SK-N-MC (cell line): ENCODE results near the gene TBL1Y.

Source experiments
- DNase-seq: peaks from one replicate; pipeline ENCODE4 v3.0.0-alpha.2; 2011; ENCODE audit warnings: low read depth, low spot score
- H3K27ac ChIP-seq: fragments of 200-600 bp; sonication (generic); 2 replicates; pipeline ENCODE4 v1.5.1; 2016; ENCODE audit warnings: mixed run types
- H3K36me3 ChIP-seq: fragments of 200-600 bp; sonication (generic); 2 replicates; pipeline ENCODE4 v1.6.1; 2017; ENCODE audit warnings: antibody characterized with exemption, low read length, mixed read lengths; ENCODE audit not compliant: insufficient read depth
- H3K4me3 ChIP-seq: fragments of 200-600 bp; sonication (generic); 2 replicates; pipeline ENCODE4 v1.5.1; 2016
- H3K9ac ChIP-seq: fragments of 200-600 bp; sonication (generic); 2 replicates; pipeline ENCODE4 v1.8.0; 2017; ENCODE audit warnings: mixed run types, mixed read lengths; ENCODE audit not compliant: insufficient read length
- H3K9me3 ChIP-seq: fragments of 200-600 bp; sonication (generic); 2 replicates; pipeline ENCODE4 v1.6.1; 2017; ENCODE audit warnings: low read depth, mild to moderate bottlenecking, antibody characterized with exemption, low read length, moderate library complexity, mixed read lengths
- EZH2 ChIP-seq: fragments of 200-600 bp; sonication (generic); IDR thresholded peaks from one replicate; pipeline ENCODE4 v1.6.1; 2017; ENCODE audit warnings: antibody characterized with exemption
- FOXP2 ChIP-seq: optimal IDR thresholded peaks from 2 replicates; pipeline ENCODE3; 2011; ENCODE audit warnings: mild to moderate bottlenecking, moderate library complexity; ENCODE audit not compliant: insufficient read depth; ENCODE audit errors: extremely low read length, control extremely low read depth
- POLR2AphosphoS5 ChIP-seq: IDR thresholded peaks from 2 replicates; pipeline ENCODE4 v1.6.1; 2012; ENCODE audit warnings: mild to moderate bottlenecking, low read depth, low read length, borderline replicate concordance

TBL1Y gene

DNA sequence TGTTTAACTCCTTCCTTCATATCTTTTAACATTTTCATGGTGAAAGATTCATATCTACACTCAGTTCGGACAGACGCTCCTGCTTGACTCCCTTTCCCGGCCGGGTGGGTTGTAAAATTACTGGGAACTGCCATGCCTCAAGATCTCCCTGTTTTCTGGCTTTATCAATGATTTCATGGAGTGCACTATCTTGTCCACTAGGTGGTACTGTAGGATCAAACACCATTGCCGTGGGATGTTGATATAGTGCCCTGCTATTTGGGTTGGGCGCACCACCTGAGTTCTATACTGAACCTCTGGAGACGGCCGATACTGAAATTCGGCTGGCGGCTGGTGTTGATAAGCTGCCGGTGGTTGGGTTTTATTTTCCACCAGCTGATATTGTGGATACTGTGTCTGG, 54.2 kb downstream of the TBL1Y start:
- Histone ChIP-seq H3K4me3 (no peak overlapping the region), H3K27ac (no peak overlapping the region), H3K9ac (no peak overlapping the region), H3K36me3 (no peaks in the 10 kb centered on the region), H3K9me3 (no peaks in the 10 kb centered on the region)
- no peak for TF ChIP-seq POLR2AphosphoS5
- no peak for TF ChIP-seq EZH2
- TF ChIP-seq FOXP2, result no peak
- no peak for DNase-seq

DNA sequence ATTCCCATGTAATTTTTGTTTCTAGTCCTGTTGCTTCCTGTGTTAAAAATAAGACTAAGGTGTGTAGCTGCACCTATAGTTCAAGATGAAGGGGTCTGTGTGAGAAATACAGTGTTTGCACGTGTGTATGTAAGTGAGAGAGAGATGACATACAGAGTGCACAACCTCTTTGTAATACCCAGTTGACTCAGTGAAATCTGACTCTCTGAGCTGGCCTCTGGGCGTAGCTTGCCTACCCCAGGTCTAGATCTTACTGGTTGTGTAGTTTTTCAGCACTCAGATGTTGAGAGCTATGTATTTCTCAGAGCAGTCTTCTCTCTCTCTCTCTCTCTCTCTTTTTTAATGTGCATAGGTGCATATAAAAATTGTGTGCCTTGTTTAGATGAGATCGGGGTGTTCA, 56.0 kb downstream of the TBL1Y start:
- H3K9ac ChIP-seq, result no peak overlapping the region
- no peaks in the 10 kb centered on the region for H3K36me3 ChIP-seq
- TF ChIP-seq POLR2AphosphoS5, result no peak
- no peak for DNase-seq
- H3K4me3 ChIP-seq, result no peak overlapping the region
- H3K27ac ChIP-seq, result no peak overlapping the region
- H3K9me3 ChIP-seq, result no peaks in the 10 kb centered on the region

DNA sequence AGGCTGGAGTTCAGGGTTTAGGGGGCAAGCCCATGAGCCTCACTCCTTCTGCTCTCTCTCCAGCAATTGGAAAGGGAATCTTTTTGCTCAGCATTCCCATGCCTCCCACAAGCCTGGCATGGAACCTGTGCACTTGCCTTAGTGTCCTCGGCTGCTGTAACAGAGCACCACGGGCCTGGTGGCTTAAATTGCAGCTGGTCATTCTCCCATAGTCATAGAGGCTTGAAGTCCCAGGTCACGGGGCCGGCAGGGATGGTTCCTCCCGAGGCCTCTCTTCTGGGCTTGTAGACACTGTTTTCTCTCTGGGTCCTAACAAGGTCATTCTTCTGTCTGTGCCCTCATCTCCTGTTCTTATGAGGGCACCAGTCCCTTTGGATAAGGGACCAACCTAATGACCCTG, 57.2 kb downstream of the TBL1Y start:
- DNase-seq, result no peak
- no peak overlapping the region for H3K4me3 ChIP-seq
- TF ChIP-seq POLR2AphosphoS5 (no peak), FOXP2 (no peak), EZH2 (no peak)
- no peak overlapping the region for H3K9ac ChIP-seq
- no peak overlapping the region for H3K27ac ChIP-seq
- H3K9me3 ChIP-seq, result no peaks in the 10 kb centered on the region
- no peaks in the 10 kb centered on the region for H3K36me3 ChIP-seq

DNA sequence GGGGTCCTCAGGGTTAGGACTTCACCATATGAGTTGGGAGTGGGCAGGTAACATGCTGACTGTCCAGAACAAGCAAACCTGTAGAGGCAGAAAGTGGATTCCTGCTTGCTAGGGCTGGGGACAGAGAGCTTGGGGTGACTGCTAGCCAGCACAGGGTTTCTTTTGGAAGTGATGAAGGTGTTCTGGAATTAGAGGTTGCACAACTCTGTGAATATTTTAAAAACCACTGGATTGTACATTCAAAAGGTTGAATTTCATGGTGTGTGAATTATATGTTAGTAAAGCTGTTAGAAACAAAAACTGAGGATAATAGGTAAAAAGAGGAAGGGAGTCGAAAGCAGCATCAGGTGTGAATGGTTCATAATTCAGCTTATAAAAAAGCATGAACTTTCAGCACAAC, 57.7 kb downstream of the TBL1Y start:
- Histone ChIP-seq H3K9me3 (no peaks in the 10 kb centered on the region), H3K4me3 (no peak overlapping the region), H3K27ac (no peak overlapping the region), H3K36me3 (no peaks in the 10 kb centered on the region), H3K9ac (no peak overlapping the region)
- TF ChIP-seq FOXP2 (no peak), EZH2 (no peak), POLR2AphosphoS5 (no peak)
- no peak for DNase-seq

GRCh38 chrY:6972271-6972887, 61.9 kb downstream of the TBL1Y start:
- H3K4me3 ChIP-seq, result no peak overlapping the region
- H3K9ac ChIP-seq, result no peak overlapping the region
- H3K36me3 ChIP-seq, result no peaks in the 10 kb centered on the region
- H3K9me3 ChIP-seq, result no peaks in the 10 kb centered on the region
- DNase-seq, result no peak
- H3K27ac ChIP-seq, result no peak overlapping the region
- TF ChIP-seq EZH2 (no peak), POLR2AphosphoS5 (no peak), FOXP2 (no peak)

DNA sequence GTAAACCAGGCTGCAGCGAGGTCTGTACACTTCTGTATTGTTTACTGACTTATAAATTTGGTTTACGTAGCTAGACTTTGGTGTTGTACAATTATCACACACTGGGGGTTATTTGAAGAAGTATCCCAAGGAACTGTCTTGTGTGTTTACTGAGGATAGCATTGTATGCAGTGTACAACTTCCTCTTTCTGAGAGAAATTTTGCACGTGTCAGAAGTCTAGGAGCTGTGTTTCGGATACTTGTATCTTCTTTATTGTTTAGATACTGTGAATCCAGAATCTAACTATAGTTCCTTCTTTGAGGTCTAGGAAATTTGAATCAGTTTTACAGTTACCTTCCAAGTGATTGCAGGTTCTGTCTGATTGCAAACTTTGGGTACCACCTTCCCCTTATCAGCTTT, 64.5 kb downstream of the TBL1Y start:
- Histone ChIP-seq H3K4me3 (no peak overlapping the region), H3K27ac (no peak overlapping the region), H3K36me3 (no peaks in the 10 kb centered on the region), H3K9me3 (no peaks in the 10 kb centered on the region), H3K9ac (no peak overlapping the region)
- no peak for DNase-seq
- no peak for TF ChIP-seq FOXP2
- no peak for TF ChIP-seq EZH2
- no peak for TF ChIP-seq POLR2AphosphoS5

DNA sequence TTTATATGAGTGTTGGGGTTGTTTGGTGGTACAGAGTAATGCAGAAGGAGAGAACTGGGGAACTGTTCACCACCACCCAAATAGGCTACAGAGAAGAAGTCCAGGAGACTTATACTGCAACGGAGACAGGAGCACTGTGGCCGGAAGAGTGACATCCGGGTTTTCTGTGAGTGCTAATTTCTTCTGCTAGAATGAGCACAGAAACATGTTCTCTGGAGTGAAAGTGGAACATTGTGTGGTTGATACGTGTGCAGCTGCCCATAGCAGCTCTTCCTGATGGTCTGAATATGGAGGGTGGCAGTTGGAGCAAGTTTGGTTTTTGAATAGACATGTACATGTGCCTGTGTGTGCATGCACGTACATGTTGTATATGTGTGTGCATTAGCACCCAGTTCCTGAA, 67.3 kb downstream of the TBL1Y start:
- H3K9me3 ChIP-seq, result no peaks in the 10 kb centered on the region
- no peak for DNase-seq
- no peak overlapping the region for H3K4me3 ChIP-seq
- H3K27ac ChIP-seq, result no peak overlapping the region
- no peak for TF ChIP-seq POLR2AphosphoS5
- no peak for TF ChIP-seq EZH2
- TF ChIP-seq FOXP2, result no peak
- H3K9ac ChIP-seq, result no peak overlapping the region
- H3K36me3 ChIP-seq, result no peaks in the 10 kb centered on the region

GRCh38 chrY:6983221-6983620, 72.7 kb downstream of the TBL1Y start:
- no peak for DNase-seq
- TF ChIP-seq EZH2 (no peak), POLR2AphosphoS5 (no peak), FOXP2 (no peak)
- H3K4me3 ChIP-seq, result no peak overlapping the region
- H3K36me3 ChIP-seq, result no peaks in the 10 kb centered on the region
- H3K9me3 ChIP-seq, result no peaks in the 10 kb centered on the region
- H3K27ac ChIP-seq, result no peak overlapping the region
- H3K9ac ChIP-seq, result no peak overlapping the region

DNA sequence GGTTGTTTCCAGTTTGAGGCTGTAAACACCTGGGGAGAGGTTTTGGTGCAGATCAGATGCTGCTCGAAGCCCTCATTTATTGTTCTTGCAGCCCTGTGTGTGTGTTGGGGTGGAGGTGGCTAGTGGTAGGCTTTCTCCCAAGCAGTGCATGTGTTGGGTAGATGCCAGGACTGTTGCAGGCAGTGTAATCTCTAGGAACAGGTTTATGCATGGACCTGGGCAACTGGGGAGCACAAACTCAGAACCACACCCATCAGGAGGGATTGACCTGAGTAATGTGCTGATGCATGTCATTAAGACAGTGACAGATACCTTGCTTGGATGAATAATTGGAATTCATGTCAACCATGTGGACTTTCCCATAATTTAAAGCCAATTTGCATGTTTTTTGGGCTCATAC, 77.3 kb downstream of the TBL1Y start:
- no peak for DNase-seq

More for the DNA sequence above, 77.3 kb downstream of the TBL1Y start:
- Histone ChIP-seq H3K9ac (no peak overlapping the region), H3K36me3 (no peaks in the 10 kb centered on the region), H3K27ac (no peak overlapping the region), H3K9me3 (no peaks in the 10 kb centered on the region), H3K4me3 (no peak overlapping the region)
- TF ChIP-seq FOXP2 (no peak), POLR2AphosphoS5 (no peak), EZH2 (no peak)
